ENCODE measurements around the gene UBAP1.

- TF ChIP-seq CTCF (IDR thresholded peaks at IDR 0.05) = no peak
- TF ChIP-seq EZH2 (IDR thresholded peaks at IDR 0.05; ENCODE audit: borderline replicate concordance, insufficient read depth, low read depth, low read length, poor library complexity, severe bottlenecking) = no peak
These were observed 53.4 kb downstream of the UBAP1 start for GRCh38 chr9:34232201-34232600.

Measured in B cell (primary cell).